ENCODE results near the gene DHX40.

DNA sequence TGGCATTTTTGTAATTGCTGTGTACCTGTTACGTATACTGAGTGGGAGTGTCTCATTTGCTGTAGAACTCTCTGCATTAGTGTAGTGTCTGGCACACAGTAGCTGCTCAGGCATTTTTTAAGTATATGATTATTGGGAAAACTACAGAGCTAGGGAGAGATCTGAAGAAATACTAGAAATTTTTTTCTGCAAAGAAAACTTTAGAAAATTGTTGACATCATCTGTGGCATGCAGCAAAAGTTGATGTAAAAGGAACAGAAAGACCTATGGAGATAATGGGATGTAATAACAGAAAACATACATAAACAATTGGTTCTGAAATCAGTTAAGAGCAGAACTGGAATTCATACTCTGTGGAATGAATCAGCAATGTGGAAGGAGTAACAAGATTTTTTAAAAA, 65.9 kb downstream of the DHX40 start:
- TF ChIP-seq POLR2A (IDR thresholded peaks at IDR 0.05; ENCODE audit: low read depth, low read length) (no peak), TAF1 (IDR thresholded peaks at IDR 0.05; ENCODE audit: borderline replicate concordance, low read depth, low read length) (no peak), POLR2AphosphoS5 (IDR thresholded peaks at IDR 0.05; ENCODE audit: low read depth, low read length) (no peak)

Data from GM12892 (cell line).